CD4-positive, alpha-beta T cell (primary cell): ENCODE data around the gene CXCR2. TPM values are rescaled to one million over a fixed set of nuclear protein-coding genes. Genes with fewer than 3 reads are reported as not detected.
"Not testable (repeated sequence)": the region's sequence is repeated elsewhere in the genome, so short reads cannot be mapped to it uniquely, and the experiment has no call there.

ENCODE experiments used
- ATAC-seq: fragments of 200-7000 bp; cut with Tn5 transposase; one replicate; pipeline ENCODE4 v1.10.0; 2022; ENCODE audit warnings: mild to moderate bottlenecking; ENCODE audit not compliant: poor library complexity
- CTCF ChIA-PET: fragments of 350-600 bp; sonication (Branson Sonifier 250); formaldehyde crosslinking; loops from one replicate; lab custom pipeline; 2021; ENCODE audit warnings: antibody characterized with exemption, inconsistent platforms; lab: Charles Lee
- POLR2A ChIA-PET: fragments of 350-600 bp; sonication (Branson Sonifier 250); formaldehyde crosslinking; loops from one replicate; lab custom pipeline; 2021; ENCODE audit warnings: antibody characterized with exemption, inconsistent platforms; lab: Charles Lee
- DNase-seq, 14 experiments: peaks; one replicate each; pipeline ENCODE4 v3.0.0-alpha.2; 2013 to 2020; ENCODE audit warnings: mixed read lengths in 2 of 14
- H3K27ac ChIP-seq, 2 donors: one replicate each; pipeline versions ENCODE4 v1.5.1 to v1.7.0; 2013; ENCODE audit warnings: low read length in 2 of 2, low read depth in 1 of 2, mild to moderate bottlenecking in 1 of 2
- H3K27me3 ChIP-seq, 2 experiments: 1 replicate in 1 of 2; 2 replicates in 1 of 2; pipeline versions ENCODE4 v1.6.1 to v1.7.0; 2013; ENCODE audit warnings: low read length in 2 of 2, control low read depth in 1 of 2, mild to moderate bottlenecking in 1 of 2, moderate library complexity in 1 of 2; ENCODE audit not compliant: insufficient read depth in 2 of 2, control insufficient read depth in 1 of 2
- H3K36me3 ChIP-seq: one replicate; pipeline ENCODE4 v1.6.1; 2013; ENCODE audit warnings: low read length, control low read depth; ENCODE audit not compliant: insufficient read depth
- H3K4me1 ChIP-seq: one replicate; pipeline ENCODE4 v1.6.1; 2013; ENCODE audit warnings: low read length, control low read depth; ENCODE audit not compliant: insufficient read depth
- H3K4me3 ChIP-seq: one replicate; pipeline ENCODE4 v1.5.1; 2013; ENCODE audit warnings: mild to moderate bottlenecking, low read length, moderate library complexity
- H3K9me3 ChIP-seq, 2 experiments: 1 replicate in 1 of 2; 2 replicates in 1 of 2; pipeline versions ENCODE4 v1.6.1 to v1.7.0; 2013; ENCODE audit warnings: low read length in 2 of 2, mild to moderate bottlenecking in 2 of 2, control low read depth in 1 of 2, moderate library complexity in 1 of 2; ENCODE audit not compliant: control insufficient read depth in 1 of 2, insufficient read depth in 1 of 2
- H3K27ac Mint-ChIP-seq: one replicate; pipeline ENCODE4 v1.8.0; 2020; ENCODE audit warnings: mixed read lengths
- H3K27me3 Mint-ChIP-seq: one replicate; pipeline ENCODE4 v1.8.0; 2021; ENCODE audit warnings: mixed read lengths
- H3K36me3 Mint-ChIP-seq: one replicate; pipeline ENCODE4 v1.8.0; 2021; ENCODE audit warnings: low read depth, mixed read lengths
- H3K4me1 Mint-ChIP-seq: one replicate; pipeline ENCODE4 v1.8.0; 2021; ENCODE audit warnings: low read depth, mixed read lengths
- H3K4me3 Mint-ChIP-seq: one replicate; pipeline ENCODE4 v1.8.0; 2020; ENCODE audit warnings: mild to moderate bottlenecking, mixed read lengths
- H3K9me3 Mint-ChIP-seq: one replicate; pipeline ENCODE4 v1.8.0; 2020; ENCODE audit warnings: mixed read lengths
- CTCF ChIP-seq: fragments of 200-600 bp; IDR thresholded peaks from one replicate; pipeline ENCODE4 v1.8.0; 2022; ENCODE audit warnings: antibody characterized with exemption, mild to moderate bottlenecking
- intact Hi-C, 2 experiments: fragments of 100-400 bp; cut with DNase I in 1 of 2; cut with micrococcal nuclease in 1 of 2; formaldehyde crosslinking; loops; one replicate each; pipeline versions ENCODE4 v1.15.1 to v1.9.0; 2023 to 2025; cut with DNase I, micrococcal nuclease
- total RNA-seq, 174 experiments: library from RNA in 2 of 174; stranded (reverse) in 2 of 174; gene quantifications; one replicate each; pipeline ENCODE4 v1.2.3 and lab custom pipeline; 2021 to 2026

The CXCR2 gene
- total RNA-seq, 2 experiments from 2014 or later: not detected

DNA sequence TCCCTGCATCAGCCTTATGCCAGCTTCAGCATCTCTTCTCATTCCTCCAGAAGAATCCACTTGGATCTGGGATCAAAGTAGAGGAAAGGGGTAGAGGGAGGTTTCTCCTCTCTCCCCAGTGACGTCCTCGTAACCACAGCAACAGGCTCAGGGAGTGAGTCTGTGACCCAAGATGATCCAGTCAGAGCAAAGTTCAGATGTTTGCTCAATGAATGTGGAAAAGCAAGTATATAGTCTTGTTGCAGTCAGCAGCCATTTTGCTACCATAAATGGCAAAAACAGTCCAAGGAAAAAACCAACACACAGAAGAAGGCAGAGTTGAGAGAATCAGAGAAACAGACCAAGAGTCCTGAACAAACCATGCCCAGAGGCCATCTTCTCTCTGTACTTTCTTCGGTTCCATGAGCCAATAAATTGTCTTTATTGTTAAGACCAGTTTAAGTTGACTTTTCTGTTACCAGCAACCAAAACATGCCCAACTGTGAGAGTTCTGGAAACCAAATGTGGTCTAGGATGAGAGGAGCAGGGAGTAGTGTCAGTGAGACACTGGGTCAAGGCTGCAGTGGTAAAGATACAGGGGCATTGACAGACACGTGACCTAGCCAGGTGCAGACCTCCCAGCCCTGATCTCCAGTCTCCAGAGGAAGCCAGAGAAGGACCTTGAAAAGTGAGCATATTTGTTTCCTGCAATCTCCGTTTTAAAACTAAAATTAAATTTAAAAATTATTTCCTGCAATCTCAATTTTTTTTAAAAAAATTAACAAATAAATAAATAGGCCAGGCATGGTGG is 44.1 kb downstream of the CXCR2 start:
- H3K4me3 ChIP-seq: no peak overlapping the region
- H3K36me3 ChIP-seq: no peaks in the 10 kb centered on the region
- no peak overlapping the region for H3K27ac ChIP-seq
- no peak overlapping the region for H3K27ac Mint-ChIP-seq
- H3K4me1 ChIP-seq: peaks cover 28% of the 10 kb centered on the region
- no peaks in the 10 kb centered on the region for H3K9me3 Mint-ChIP-seq
- H3K27me3 Mint-ChIP-seq: peaks cover 6% of the 10 kb centered on the region
- no peak for ATAC-seq
- ChIA-PET POLR2A (no interaction called here), CTCF (no interaction called here)
- no peak for TF ChIP-seq CTCF
- H3K4me1 Mint-ChIP-seq: peaks cover 33% of the 10 kb centered on the region
- H3K36me3 Mint-ChIP-seq: no peaks in the 10 kb centered on the region
- DNase-seq: no peak
- H3K4me3 Mint-ChIP-seq: no peak overlapping the region
- intact Hi-C loops: loop anchor here in 1 of 2 experiments (5.0 kb wide), 1 partner anchor 87 kb away; no protein-coding TSS in a partner anchor
- H3K27me3 ChIP-seq: no peaks in the 10 kb centered on the region
- H3K9me3 ChIP-seq: no peaks in the 10 kb centered on the region

- H3K27me3 Mint-ChIP-seq, ATAC-seq, H3K36me3 Mint-ChIP-seq, intact Hi-C loops, H3K27ac Mint-ChIP-seq, H3K27ac ChIP-seq, H3K9me3 ChIP-seq, DNase-seq, H3K27me3 ChIP-seq, H3K4me3 ChIP-seq, CTCF ChIA-PET, H3K9me3 Mint-ChIP-seq, H3K36me3 ChIP-seq, H3K4me3 Mint-ChIP-seq, POLR2A ChIA-PET: not testable (repeated sequence)
- peaks cover 24% of the 10 kb centered on the region for H3K4me1 Mint-ChIP-seq
- H3K4me1 ChIP-seq: peaks cover 23% of the 10 kb centered on the region
Observed at GRCh38 chr2:218171744-218172143, 45.9 kb downstream of the CXCR2 start.

DNA sequence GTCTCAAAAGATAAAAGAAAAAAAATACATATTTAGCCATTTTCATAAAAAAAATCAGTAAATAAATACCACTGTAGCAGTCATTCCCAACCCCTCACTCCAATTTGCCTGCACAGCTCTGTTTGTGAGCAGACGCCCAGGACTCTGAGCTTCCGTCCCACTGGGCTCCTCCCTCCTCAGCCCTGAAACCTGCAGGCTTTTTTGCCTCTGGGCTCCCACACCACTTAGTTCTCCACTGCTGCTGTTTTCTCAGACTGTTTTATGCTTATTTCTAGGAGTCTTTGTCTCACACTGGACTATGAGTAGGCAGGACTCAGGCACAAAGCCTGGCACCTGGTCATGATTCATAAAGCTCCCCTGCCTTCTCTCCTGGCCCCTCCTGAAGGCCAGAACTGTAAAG is 47.0 kb downstream of the CXCR2 start:
- no peaks in the 10 kb centered on the region for H3K36me3 ChIP-seq
- intact Hi-C loops: no loop called here
- H3K27me3 ChIP-seq: no peaks in the 10 kb centered on the region
- Mint-ChIP-seq H3K36me3 (no peaks in the 10 kb centered on the region), H3K9me3 (no peaks in the 10 kb centered on the region), H3K4me1 (peaks cover 13% of the 10 kb centered on the region), H3K27ac (no peak overlapping the region), H3K27me3 (peaks cover 6% of the 10 kb centered on the region), H3K4me3 (no peak overlapping the region)
- no peak overlapping the region for H3K27ac ChIP-seq
- no peak overlapping the region for H3K4me3 ChIP-seq
- ChIA-PET CTCF (no interaction called here), POLR2A (interaction anchor here (0.6 kb wide), 1 partner anchor 42 kb away, joined by 3 read pairs; no protein-coding TSS in a partner anchor)
- ATAC-seq (no peak), DNase-seq (no peak)
- no peak for TF ChIP-seq CTCF
- no peaks in the 10 kb centered on the region for H3K9me3 ChIP-seq
- peaks cover 12% of the 10 kb centered on the region for H3K4me1 ChIP-seq
